Measurements from ENCODE around the gene CCR7. TPM values are rescaled to one million over a fixed set of nuclear protein-coding genes. Genes with fewer than 3 reads are reported as not detected.

The CCR7 gene
- total and polyA plus RNA-seq, 2 donors (not counting 1 experiment from before 2014, with no cell fraction given), result 116 to 481 TPM

GRCh38 chr17:40522961-40523310 is 42.3 kb downstream of the CCR7 start:
- Histone ChIP-seq H3K79me2 (ENCODE audit: control insufficient read depth, insufficient read depth, low read length) (peaks cover 5% of the 10 kb centered on the region), H3K27me3 (replicated peaks in 1 of 4; ENCODE audit: control extremely low read depth in 1 of 4, control insufficient read depth in 3 of 4, insufficient read depth in 4 of 4, low read length in 3 of 4) (no peaks in the 10 kb centered on the region), H4K20me1 (ENCODE audit: control insufficient read depth, insufficient read depth, low read length, poor library complexity, severe bottlenecking) (no peaks in the 10 kb centered on the region), H3K4me3 (ENCODE audit: control extremely low read depth in 1 of 5, extremely low read depth in 1 of 5, insufficient read depth in 1 of 5, low read depth in 2 of 5, low read length in 4 of 5) (no peak overlapping the region), H3K9me3 (ENCODE audit: control extremely low read depth in 1 of 3, control insufficient read depth in 2 of 3, insufficient read depth in 1 of 3, low read length in 2 of 3) (peaks cover 0 to 12% (median 4%) of the 10 kb centered on the region in 3 donors), H3K9ac (ENCODE audit: low read length) (no peak overlapping the region), H3K36me3 (replicated peaks in 1 of 2; ENCODE audit: control extremely low read depth in 1 of 2, control insufficient read depth in 1 of 2, extremely low read depth in 1 of 2, insufficient read depth in 2 of 2, low read length in 1 of 2) (peaks cover 0 to 22% of the 10 kb centered on the region in 2 experiments), H2AFZ (ENCODE audit: insufficient read depth, low read depth, low read length, poor library complexity, severe bottlenecking) (no peak overlapping the region), H3K4me1 (ENCODE audit: control insufficient read depth in 2 of 2, insufficient read depth in 2 of 2, low read length in 2 of 2) (peaks cover 14 to 18% of the 10 kb centered on the region in 2 donors), H3K4me2 (replicated peaks; ENCODE audit: low read depth, low read length, poor library complexity, severe bottlenecking) (no peak overlapping the region), H3K27ac (ENCODE audit: low read length in 2 of 2) (no peak overlapping the region)
- TF ChIP-seq EZH2 (IDR thresholded peaks at IDR 0.05; ENCODE audit: borderline replicate concordance, insufficient read depth, low read depth, low read length, poor library complexity, severe bottlenecking), result no peak
- TF ChIP-seq CTCF (IDR thresholded peaks at IDR 0.05), result no peak
- CTCF ChIA-PET, result interaction anchor here (1.4 kb wide), 1 partner anchor 10 kb away, joined by 4 read pairs; no protein-coding TSS in a partner anchor
- Mint-ChIP-seq H3K9me3 (ENCODE audit: insufficient read depth) (peaks cover 8% of the 10 kb centered on the region), H3K4me3 (no peak overlapping the region), H3K27ac (no peak overlapping the region), H3K27me3 (no peaks in the 10 kb centered on the region), H3K4me1 (peaks cover 28% of the 10 kb centered on the region)
- intact Hi-C loops (cut with micrococcal nuclease), result no loop called here
- ATAC-seq (ENCODE audit: low read depth) (no peak), DNase-seq (no peak)
- 90% methylated on average over 2 of the region's 5 CpGs for WGBS (ENCODE audit: insufficient coverage)
- POLR2A ChIA-PET, result interaction anchor here (0.6 kb wide), 1 partner anchor 15 kb away, joined by 6 read pairs; no protein-coding TSS in a partner anchor

GRCh38 chr17:40522250-40522960 is 42.9 kb downstream of the CCR7 start:
- no peaks in the 10 kb centered on the region for H3K27me3 ChIP-seq (replicated peaks in 1 of 4; ENCODE audit: control extremely low read depth in 1 of 4, control insufficient read depth in 3 of 4, insufficient read depth in 4 of 4, low read length in 3 of 4)
- ATAC-seq (ENCODE audit: low read depth) (no peak), DNase-seq (no peak)
- no peak overlapping the region for H2AFZ ChIP-seq (ENCODE audit: insufficient read depth, low read depth, low read length, poor library complexity, severe bottlenecking)
- H3K36me3 ChIP-seq (replicated peaks in 1 of 2; ENCODE audit: control extremely low read depth in 1 of 2, control insufficient read depth in 1 of 2, extremely low read depth in 1 of 2, insufficient read depth in 2 of 2, low read length in 1 of 2), result peaks cover 0 to 22% of the 10 kb centered on the region in 2 experiments
- no peak overlapping the region for H3K9ac ChIP-seq (ENCODE audit: low read length)
- no peak overlapping the region for H3K4me3 ChIP-seq (ENCODE audit: control extremely low read depth in 1 of 5, extremely low read depth in 1 of 5, insufficient read depth in 1 of 5, low read depth in 2 of 5, low read length in 4 of 5)
- H3K4me1 ChIP-seq (ENCODE audit: control insufficient read depth in 2 of 2, insufficient read depth in 2 of 2, low read length in 2 of 2), result peaks cover 18 to 24% of the 10 kb centered on the region in 2 donors
- no peak overlapping the region for H3K4me2 ChIP-seq (replicated peaks; ENCODE audit: low read depth, low read length, poor library complexity, severe bottlenecking)
- no peak overlapping the region for H3K4me3 Mint-ChIP-seq
- H3K79me2 ChIP-seq (ENCODE audit: control insufficient read depth, insufficient read depth, low read length), result peaks cover 7% of the 10 kb centered on the region
- intact Hi-C loops (cut with micrococcal nuclease), result no loop called here
- WGBS (ENCODE audit: insufficient coverage), result 92% methylated on average over 6 of the region's 7 CpGs
- ChIA-PET POLR2A (interaction anchor here (0.6 kb wide), 1 partner anchor 15 kb away, joined by 6 read pairs; no protein-coding TSS in a partner anchor), CTCF (interaction anchor here (1.4 kb wide), 1 partner anchor 11 kb away, joined by 4 read pairs; no protein-coding TSS in a partner anchor)
- H3K9me3 ChIP-seq (ENCODE audit: control extremely low read depth in 1 of 3, control insufficient read depth in 2 of 3, insufficient read depth in 1 of 3, low read length in 2 of 3), result peaks cover 0 to 12% (median 4%) of the 10 kb centered on the region in 3 donors
- H3K27ac Mint-ChIP-seq, result no peak overlapping the region
- H4K20me1 ChIP-seq (ENCODE audit: control insufficient read depth, insufficient read depth, low read length, poor library complexity, severe bottlenecking), result no peaks in the 10 kb centered on the region
- H3K9me3 Mint-ChIP-seq (ENCODE audit: insufficient read depth), result peaks cover 8% of the 10 kb centered on the region
- no peak overlapping the region for H3K27ac ChIP-seq (ENCODE audit: low read length in 2 of 2)
- H3K27me3 Mint-ChIP-seq, result no peaks in the 10 kb centered on the region
- TF ChIP-seq EZH2 (IDR thresholded peaks at IDR 0.05; ENCODE audit: borderline replicate concordance, insufficient read depth, low read depth, low read length, poor library complexity, severe bottlenecking), result no peak
- peaks cover 31% of the 10 kb centered on the region for H3K4me1 Mint-ChIP-seq
